Measurements from ENCODE around the gene NAA38. TPM values are rescaled to one million over a fixed set of nuclear protein-coding genes. Genes with fewer than 3 reads are reported as not detected.
"Not testable (repeated sequence)": the region's sequence is repeated elsewhere in the genome, so short reads cannot be mapped to it uniquely, and the experiment has no call there.

NAA38 gene
- polyA plus RNA-seq, 3 donors = 64.5 to 134 (median 104) TPM

DNA sequence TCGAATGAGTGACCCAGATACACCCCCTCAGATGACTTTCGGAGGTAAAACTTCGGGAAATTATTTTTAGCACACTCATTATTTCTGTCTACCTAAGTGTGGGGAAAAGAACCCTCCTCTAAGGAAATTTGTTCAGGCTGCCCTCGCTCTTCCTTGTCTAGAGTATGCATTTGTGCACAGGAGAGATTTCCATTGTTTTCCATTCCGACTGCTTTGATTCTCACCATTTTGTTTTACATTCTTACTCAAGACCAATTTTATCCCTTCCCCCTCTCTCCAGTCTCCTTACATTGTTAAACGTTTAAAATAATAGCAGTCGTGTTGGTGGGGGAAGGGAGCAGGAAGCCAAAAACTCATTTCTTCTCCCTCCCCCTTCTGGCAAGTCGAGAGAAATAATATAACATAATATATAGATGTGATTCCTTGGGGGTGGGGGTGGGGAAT lies 29.7 kb upstream of the NAA38 start:
- DNase-seq (ENCODE audit: extremely low read depth in 1 of 11, low read depth in 9 of 11, low spot score in 4 of 11) = no peak

GRCh38 chr17:7886227-7887037 lies 29.1 kb upstream of the NAA38 start:
- DNase-seq (ENCODE audit: extremely low read depth in 1 of 11, low read depth in 9 of 11, low spot score in 4 of 11) = peak in 7 of 11 donors; percentile 32 to 47 (median 39)

- peak in 9 of 11 donors; percentile 60 to 76 (median 73) for DNase-seq (ENCODE audit: extremely low read depth in 1 of 11, low read depth in 9 of 11, low spot score in 4 of 11)
Measured at GRCh38 chr17:7885367-7886226, 28.2 kb upstream of the NAA38 start.

DNA sequence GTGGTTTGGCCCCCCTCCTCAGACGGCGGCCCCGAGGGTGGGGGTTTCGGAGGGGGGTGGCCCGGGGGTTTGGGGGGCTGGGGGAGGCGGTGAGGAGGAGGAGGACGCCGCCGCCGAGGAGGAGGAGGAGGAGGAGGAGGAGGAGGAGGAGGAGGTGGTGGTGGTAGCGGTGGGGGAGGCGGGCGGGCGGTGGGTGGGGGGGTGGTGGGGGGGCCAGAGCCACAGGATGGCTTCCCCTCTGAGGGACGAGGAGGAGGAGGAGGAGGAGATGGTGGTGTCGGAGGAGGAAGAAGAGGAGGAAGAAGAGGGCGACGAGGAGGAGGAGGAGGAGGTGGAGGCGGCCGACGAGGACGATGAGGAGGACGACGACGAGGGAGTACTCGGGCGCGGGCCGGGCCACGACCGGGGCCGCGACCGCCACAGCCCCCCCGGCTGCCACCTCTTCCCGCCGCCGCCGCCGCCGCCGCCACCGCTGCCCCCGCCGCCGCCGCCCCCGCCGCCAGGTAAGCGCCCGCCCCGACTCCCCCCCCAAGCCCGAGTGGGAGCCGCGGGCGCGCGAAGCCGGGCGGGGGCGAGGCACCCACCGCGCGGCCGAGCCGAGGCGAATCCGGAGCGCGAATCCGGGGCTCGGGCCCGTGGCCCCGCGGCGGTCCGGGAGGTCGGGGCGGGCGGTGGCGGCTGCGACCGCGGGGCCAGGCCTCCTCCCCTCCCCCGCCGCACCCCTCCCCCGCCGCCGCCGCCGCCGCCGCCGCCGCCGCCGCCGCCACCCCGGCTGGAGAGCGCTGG lies 27.4 kb upstream of the NAA38 start:
- no peak for DNase-seq (ENCODE audit: extremely low read depth in 1 of 11, low read depth in 9 of 11, low spot score in 4 of 11)

DNA sequence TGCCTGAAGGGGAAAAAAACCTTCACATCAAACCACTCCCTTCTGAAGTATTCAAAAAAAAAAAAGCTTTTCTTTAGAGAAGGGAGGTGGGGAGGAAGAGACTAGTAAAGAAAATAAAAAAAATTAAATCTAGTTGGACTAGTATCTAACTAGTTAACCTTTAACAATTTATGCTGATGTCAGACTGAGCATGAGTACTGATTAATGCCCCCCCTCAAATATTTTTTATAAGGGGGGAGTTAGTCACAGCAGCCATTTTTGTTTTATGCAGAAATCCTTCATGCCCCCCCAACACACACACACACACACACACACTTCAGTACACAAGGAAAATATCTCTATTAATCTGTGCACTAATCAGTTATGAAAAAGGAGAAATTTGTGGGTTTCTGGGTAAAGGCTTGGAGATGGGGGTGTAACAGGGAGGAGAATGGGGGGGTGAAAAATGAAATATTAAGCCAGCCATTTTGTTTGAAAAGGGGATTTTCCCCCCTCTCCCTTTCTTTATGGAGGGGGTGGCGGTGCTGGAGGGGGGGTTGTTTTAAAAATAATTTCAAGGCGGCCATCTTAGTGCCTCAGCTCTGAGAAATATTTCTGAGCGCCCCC lies 26.5 kb upstream of the NAA38 start:
- DNase-seq (ENCODE audit: extremely low read depth in 1 of 11, low read depth in 9 of 11, low spot score in 4 of 11) = peak in 8 of 11 donors; percentile 33 to 58 (median 40)

DNA sequence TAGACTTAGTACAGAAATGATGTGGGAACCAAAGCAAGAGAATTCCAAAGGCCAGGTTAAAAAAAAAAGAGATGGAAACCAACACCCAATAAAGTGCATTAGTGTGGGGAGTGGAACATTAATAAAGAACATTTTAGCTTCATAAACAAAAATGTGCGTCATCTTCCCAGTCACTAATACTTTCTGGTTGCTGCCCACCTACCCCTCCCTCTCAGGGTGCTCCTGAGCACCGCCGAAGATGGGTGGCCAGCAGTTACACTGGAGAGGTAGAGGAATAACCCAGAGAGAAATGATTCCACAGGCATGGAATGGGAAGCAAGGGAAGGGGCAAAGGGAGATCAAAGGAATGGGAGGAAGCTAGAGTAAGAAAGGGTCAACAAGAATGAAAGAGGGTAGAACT lies 25.3 kb upstream of the NAA38 start:
- no peak for DNase-seq (ENCODE audit: extremely low read depth in 1 of 11, low read depth in 9 of 11, low spot score in 4 of 11)

- DNase-seq (ENCODE audit: extremely low read depth in 1 of 11, low read depth in 9 of 11, low spot score in 4 of 11) = no peak
Measured at GRCh38 chr17:7882068-7882467, 24.7 kb upstream of the NAA38 start.

DNA sequence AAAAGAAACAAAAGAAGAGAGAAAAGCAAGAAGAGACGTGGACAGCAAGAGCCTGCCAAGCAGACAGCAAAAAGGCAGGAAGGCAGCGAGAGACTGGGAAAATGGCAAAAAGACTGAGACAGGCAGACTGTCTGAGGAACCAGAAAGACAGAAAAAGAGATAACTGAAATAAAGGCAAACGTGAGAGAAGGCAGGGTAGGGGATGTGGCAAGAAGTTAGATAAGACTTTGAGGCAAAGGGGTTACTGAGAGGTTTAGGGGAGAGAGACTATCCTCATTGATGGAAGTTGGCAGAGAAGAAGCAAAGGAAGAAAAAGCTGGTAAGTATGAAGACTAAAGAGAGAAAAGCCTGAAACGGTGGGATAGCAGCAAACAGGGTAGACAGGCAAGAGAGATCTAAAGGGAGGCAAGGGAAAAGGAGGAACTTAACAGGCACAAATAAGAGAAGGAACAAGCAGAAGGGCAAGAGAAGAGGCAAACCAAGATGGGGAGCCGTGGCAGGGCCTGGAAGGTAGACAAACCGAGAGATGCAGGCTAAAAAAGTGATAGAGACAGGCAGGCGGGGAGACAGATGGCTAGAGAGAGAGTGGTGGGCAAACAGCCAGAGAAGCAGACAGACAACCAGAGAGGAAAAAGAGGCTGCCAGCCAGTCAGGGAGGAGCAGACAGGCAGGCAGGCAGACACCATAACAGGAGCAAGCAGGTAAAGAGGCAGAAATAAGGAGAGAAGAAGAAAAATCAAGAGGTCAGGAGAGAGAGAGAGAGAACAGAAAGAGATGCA lies 24.1 kb upstream of the NAA38 start:
- no peak for DNase-seq (ENCODE audit: extremely low read depth in 1 of 11, low read depth in 9 of 11, low spot score in 4 of 11)

DNA sequence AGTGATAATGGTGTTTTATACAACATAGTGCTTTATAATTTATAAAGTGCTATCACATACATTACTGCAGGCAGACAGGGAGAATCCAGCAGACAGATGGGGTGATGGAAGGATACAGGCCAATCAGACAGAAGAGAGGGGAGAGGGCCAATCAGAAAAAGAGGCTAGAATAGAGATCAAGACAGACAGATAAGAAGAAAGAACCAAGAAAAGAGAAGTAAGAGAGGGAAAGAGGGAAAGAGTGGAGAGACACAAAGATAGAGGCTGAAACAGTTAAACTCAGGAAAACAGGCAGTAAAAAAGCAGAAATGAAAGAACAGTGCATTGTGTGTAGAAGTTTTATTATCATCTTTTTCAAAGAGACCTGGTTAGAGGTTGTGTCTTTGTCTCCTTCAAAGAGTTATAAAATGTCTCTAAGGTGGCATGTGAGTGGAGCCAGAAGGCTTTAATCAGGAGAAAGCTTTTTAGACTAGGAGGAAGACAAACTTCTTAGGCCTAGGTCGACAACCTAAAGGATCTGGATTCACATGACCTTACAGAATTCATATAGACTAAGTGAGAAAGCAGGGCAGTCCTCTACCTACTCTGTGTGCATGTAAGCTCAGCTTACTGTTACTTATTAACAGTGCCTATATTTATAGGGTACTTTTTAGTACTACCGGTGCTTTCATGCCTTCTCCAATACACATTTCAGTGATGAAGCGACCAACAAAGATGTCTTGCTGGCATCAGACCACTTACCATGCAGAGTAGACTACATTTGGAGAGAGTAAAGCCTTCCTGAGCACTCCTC lies 22.9 kb upstream of the NAA38 start:
- no peak for DNase-seq (ENCODE audit: extremely low read depth in 1 of 11, low read depth in 9 of 11, low spot score in 4 of 11)

GRCh38 chr17:7878234-7878633 lies 20.9 kb upstream of the NAA38 start:
- DNase-seq (ENCODE audit: extremely low read depth in 1 of 11, low read depth in 9 of 11, low spot score in 4 of 11) = no peak

DNA sequence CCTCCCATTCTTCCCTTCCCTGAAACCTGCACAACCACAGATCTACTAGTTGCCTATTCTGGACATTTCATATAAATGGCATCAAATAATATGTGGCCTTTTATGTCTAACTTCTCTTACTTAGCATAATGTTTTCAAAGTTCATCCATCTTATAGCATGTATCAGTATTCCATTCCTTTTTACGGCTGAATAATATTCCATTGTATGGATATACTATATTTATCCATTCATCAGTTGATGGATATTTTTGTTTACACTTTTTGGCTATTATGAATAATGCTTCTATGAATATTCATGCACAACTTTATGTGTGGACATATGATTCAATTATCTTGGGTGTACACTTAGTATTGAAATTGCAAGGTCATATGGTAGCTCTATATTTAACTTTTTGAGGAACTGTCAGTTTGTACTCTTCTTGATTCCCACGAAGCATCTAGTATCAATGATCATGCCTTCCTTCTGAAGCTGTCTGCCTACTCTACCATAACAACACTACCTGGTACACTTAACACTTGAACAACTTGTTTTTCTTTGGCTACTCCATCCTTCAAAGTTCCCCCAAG lies 18.5 kb upstream of the NAA38 start:
- DNase-seq (ENCODE audit: extremely low read depth in 1 of 11, low read depth in 9 of 11, low spot score in 4 of 11) = no peak

- no peak for DNase-seq (ENCODE audit: extremely low read depth in 1 of 11, low read depth in 9 of 11, low spot score in 4 of 11)
Measured at GRCh38 chr17:7873051-7873450, 15.7 kb upstream of the NAA38 start.

- no peak for DNase-seq (ENCODE audit: extremely low read depth in 1 of 11, low read depth in 9 of 11, low spot score in 4 of 11)
Measured at GRCh38 chr17:7867881-7868329, 10.5 kb upstream of the NAA38 start.

DNA sequence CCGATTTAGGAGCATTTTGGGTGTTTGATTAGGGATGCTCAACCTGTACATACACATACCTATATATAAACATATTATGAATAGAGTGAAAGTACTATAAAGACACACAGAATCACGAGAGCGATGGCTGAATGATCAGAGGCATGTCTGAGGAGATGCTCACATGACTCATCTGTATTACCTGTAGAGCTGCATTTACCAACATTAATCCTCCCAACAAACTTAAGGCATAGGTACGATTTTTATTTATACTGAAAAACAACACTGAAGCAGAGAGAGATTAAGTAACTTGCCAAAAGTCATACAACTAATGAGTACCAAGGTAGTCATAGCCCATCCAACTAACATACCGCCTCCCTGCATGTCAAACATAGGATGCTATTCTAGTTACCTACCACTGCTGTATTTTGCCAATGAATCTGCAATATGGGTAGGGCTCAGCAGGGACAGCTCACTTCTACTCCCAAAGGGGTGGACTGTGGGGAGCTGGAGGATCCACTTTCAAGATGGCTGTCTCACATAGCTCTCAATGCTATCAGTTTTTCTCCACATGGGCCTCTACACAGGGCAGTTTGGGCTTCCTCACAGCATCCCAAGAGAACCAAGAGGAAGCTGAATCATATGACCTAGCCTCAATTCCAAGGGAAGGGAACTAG lies 7.8 kb upstream of the NAA38 start:
- DNase-seq (ENCODE audit: extremely low read depth in 1 of 11, low read depth in 9 of 11, low spot score in 4 of 11) = no peak

GRCh38 chr17:7864384-7864783 lies 7.0 kb upstream of the NAA38 start:
- DNase-seq (ENCODE audit: extremely low read depth in 1 of 11, low read depth in 9 of 11, low spot score in 4 of 11) = not testable (repeated sequence)

DNA sequence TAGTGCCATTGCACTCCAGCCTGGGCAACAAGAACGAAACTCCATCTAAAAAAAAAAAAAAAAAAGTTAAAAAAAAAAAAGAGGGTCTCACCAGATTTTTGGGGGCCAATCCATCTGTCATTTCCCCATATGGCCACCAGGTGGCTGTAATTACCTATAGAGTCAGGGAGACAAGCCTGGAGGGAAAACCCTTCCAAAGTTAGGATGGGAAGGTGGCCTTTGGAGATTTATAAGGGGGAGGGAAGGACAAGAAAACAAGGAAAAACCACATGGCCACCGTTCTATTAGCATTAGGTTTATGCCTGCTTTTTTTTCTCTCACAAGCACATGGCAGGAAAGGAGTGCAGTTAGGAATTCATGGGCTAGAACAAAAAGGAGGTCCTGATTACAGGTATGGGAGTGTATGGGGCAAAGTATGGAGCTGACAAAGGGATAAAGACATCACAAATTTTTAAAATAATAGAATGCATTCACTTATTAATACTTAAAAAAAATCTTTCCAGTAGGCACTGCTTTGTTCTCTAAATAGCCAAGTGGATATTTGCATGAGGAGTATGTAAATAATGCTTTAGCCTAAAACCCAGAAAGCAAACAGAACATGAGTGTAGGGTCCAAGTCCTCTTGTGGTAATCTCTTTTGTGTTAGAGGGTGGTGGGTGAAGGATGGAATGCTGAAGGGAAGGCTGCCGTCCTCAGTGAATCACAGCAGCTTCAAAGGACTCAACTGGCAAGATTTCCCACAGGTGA lies 5.5 kb upstream of the NAA38 start:
- peak in 2 of 11 donors; percentile 28 to 46 for DNase-seq (ENCODE audit: extremely low read depth in 1 of 11, low read depth in 9 of 11, low spot score in 4 of 11)
